Activated T-cell treated with anti-CD3 and anti-CD28 coated beads, Interleukin-2, amount 50 U/mL, for 1 hour (primary cell): Measurements from ENCODE around the gene STXBP6.

Experiments
- DNase-seq: peaks from one replicate; pipeline ENCODE4 v3.0.0-alpha.2; 2020

STXBP6 gene

GRCh38 chr14:25011095-25011494 is 38.9 kb downstream of the STXBP6 start:
- DNase-seq, result no peak

GRCh38 chr14:25010471-25010870 is 39.5 kb downstream of the STXBP6 start:
- no peak for DNase-seq

GRCh38 chr14:25009891-25010290 is 40.1 kb downstream of the STXBP6 start:
- DNase-seq, result no peak

GRCh38 chr14:25007832-25008231 is 42.1 kb downstream of the STXBP6 start:
- DNase-seq, result no peak

- no peak for DNase-seq
These were observed 42.8 kb downstream of the STXBP6 start for GRCh38 chr14:25006961-25007795.

- no peak for DNase-seq
These were observed 43.9 kb downstream of the STXBP6 start for GRCh38 chr14:25006031-25006430.

- DNase-seq, result no peak
These were observed 45.5 kb downstream of the STXBP6 start for GRCh38 chr14:25004389-25004809.

GRCh38 chr14:25003537-25003936 is 46.4 kb downstream of the STXBP6 start:
- no peak for DNase-seq

GRCh38 chr14:25001601-25002000 is 48.3 kb downstream of the STXBP6 start:
- no peak for DNase-seq

GRCh38 chr14:25001156-25001555 is 48.8 kb downstream of the STXBP6 start:
- DNase-seq, result no peak

GRCh38 chr14:24999157-24999556 is 50.8 kb downstream of the STXBP6 start:
- DNase-seq, result no peak

- no peak for DNase-seq
These were observed 52.8 kb downstream of the STXBP6 start for GRCh38 chr14:24996930-24997725.

GRCh38 chr14:24995016-24995415 is 54.9 kb downstream of the STXBP6 start:
- DNase-seq, result no peak

- no peak for DNase-seq
These were observed 56.3 kb downstream of the STXBP6 start for GRCh38 chr14:24993631-24994030.

GRCh38 chr14:24992624-24993360 is 57.2 kb downstream of the STXBP6 start:
- no peak for DNase-seq

- no peak for DNase-seq
These were observed 58.1 kb downstream of the STXBP6 start for GRCh38 chr14:24991821-24992220.

- DNase-seq, result no peak
These were observed 58.7 kb downstream of the STXBP6 start for GRCh38 chr14:24991288-24991687.

GRCh38 chr14:24990773-24991172 is 59.2 kb downstream of the STXBP6 start:
- DNase-seq, result no peak

GRCh38 chr14:24990050-24990449 is 59.9 kb downstream of the STXBP6 start:
- no peak for DNase-seq

- no peak for DNase-seq
These were observed 61.2 kb downstream of the STXBP6 start for GRCh38 chr14:24988760-24989159.

- DNase-seq, result no peak
These were observed 63.6 kb downstream of the STXBP6 start for GRCh38 chr14:24986206-24986893.

GRCh38 chr14:24984846-24985589 is 64.9 kb downstream of the STXBP6 start:
- DNase-seq, result no peak
